ENCODE data around the gene PLA2G2D.

Gene PLA2G2D

GRCh38 chr1:20119347-20119746 is at the start of gene PLA2G2D:
PLA2G2D (minus strand) TSS chr1:20119536; CDS start chr1:20119498, 38 bp downstream.
- no peak for DNase-seq

GRCh38 chr1:20168564-20169491 is 49.5 kb upstream of the PLA2G2D start:
- DNase-seq = no peak

- no peak for DNase-seq
These were observed 47.8 kb upstream of the PLA2G2D start for GRCh38 chr1:20167126-20167525.

GRCh38 chr1:20166051-20166450 is 46.7 kb upstream of the PLA2G2D start:
- DNase-seq = no peak

- peak in 1 of 2 experiments; percentile 11 for DNase-seq
These were observed 46.2 kb upstream of the PLA2G2D start for GRCh38 chr1:20165522-20165951.

- DNase-seq = no peak
These were observed 45.4 kb upstream of the PLA2G2D start for GRCh38 chr1:20164694-20165202.

- DNase-seq = no peak
These were observed 40.7 kb upstream of the PLA2G2D start for GRCh38 chr1:20160034-20160433.

- DNase-seq = no peak
These were observed 39.2 kb upstream of the PLA2G2D start for GRCh38 chr1:20158358-20159070.

GRCh38 chr1:20154301-20154831 is 35.0 kb upstream of the PLA2G2D start:
- no peak for DNase-seq

GRCh38 chr1:20153000-20153418 is 33.7 kb upstream of the PLA2G2D start:
- DNase-seq = no peak

- no peak for DNase-seq
These were observed 33.2 kb upstream of the PLA2G2D start for GRCh38 chr1:20152599-20152930.

GRCh38 chr1:20151906-20152598 is 32.7 kb upstream of the PLA2G2D start:
- peak; percentile 41 to 60 for DNase-seq

- DNase-seq = no peak
These were observed 31.6 kb upstream of the PLA2G2D start for GRCh38 chr1:20150969-20151368.

- DNase-seq = no peak
These were observed 31.0 kb upstream of the PLA2G2D start for GRCh38 chr1:20150326-20150705.

GRCh38 chr1:20149601-20150325 is 30.4 kb upstream of the PLA2G2D start:
- DNase-seq = no peak

- DNase-seq = no peak
These were observed 29.5 kb upstream of the PLA2G2D start for GRCh38 chr1:20148571-20149500.

- no peak for DNase-seq
These were observed 28.7 kb upstream of the PLA2G2D start for GRCh38 chr1:20147846-20148570.

GRCh38 chr1:20143734-20144565 is 24.6 kb upstream of the PLA2G2D start:
- no peak for DNase-seq

- no peak for DNase-seq
These were observed 24.0 kb upstream of the PLA2G2D start for GRCh38 chr1:20143318-20143717.
